ENCODE data around the gene MCAM. TPM values are rescaled to one million over a fixed set of nuclear protein-coding genes. Genes with fewer than 3 reads are reported as not detected.

MCAM gene
- total and polyA plus RNA-seq, 2 of the 8 experiments (the other 6 are each of a cell fraction or from before 2014, with no cell fraction given) = 22.4 to 32.2 TPM

DNA sequence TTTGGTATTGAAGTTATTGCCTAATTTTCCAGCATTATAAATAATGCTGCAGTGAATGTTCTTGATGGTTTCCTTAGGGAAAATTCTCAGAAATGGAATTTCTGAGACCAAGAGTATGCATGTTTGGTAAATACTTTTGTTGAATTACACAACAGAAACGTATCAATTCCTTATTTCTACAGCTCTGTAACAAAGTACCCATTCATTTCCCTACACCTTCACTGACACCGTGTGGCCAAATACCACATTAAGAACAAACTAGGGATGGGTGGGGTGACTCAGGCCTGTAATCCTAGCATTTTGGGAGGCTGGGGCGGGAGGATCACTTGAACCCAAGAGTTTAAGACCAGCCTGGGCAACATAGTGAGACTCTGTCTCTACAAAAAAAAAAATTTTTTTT, 21.8 kb downstream of the MCAM start:
- Histone ChIP-seq H2BK12ac (ENCODE audit: low read depth, low read length) (no peak overlapping the region), H3K4me2 (ENCODE audit: insufficient read depth in 1 of 2, low read depth in 2 of 2, low read length in 2 of 2) (no peak overlapping the region), H3K18ac (ENCODE audit: extremely low read depth, low read length) (no peak overlapping the region), H3K4me1 (replicated peaks in 1 of 4; ENCODE audit: control insufficient read depth in 3 of 4, insufficient read depth in 4 of 4, low read length in 3 of 4) (no peaks in the 10 kb centered on the region), H3K4ac (replicated peaks; ENCODE audit: insufficient read length, low read depth, low read length) (no peak overlapping the region), H3K79me2 (ENCODE audit: control insufficient read depth in 1 of 2, insufficient read depth in 2 of 2, low read length in 2 of 2) (no peaks in the 10 kb centered on the region), H3K9ac (replicated peaks in 1 of 4; ENCODE audit: extremely low read depth in 1 of 4, low read depth in 3 of 4, low read length in 3 of 4) (no peak overlapping the region), H3K4me3 (ENCODE audit: extremely low read depth in 1 of 4, insufficient read depth in 2 of 4, low read depth in 3 of 4, low read length in 4 of 4) (no peak overlapping the region), H4K20me1 (replicated peaks in 1 of 2; ENCODE audit: control insufficient read depth in 1 of 2, insufficient read depth in 2 of 2, low read length in 2 of 2) (peaks cover 3% of the 10 kb centered on the region in 2 experiments), H3K23me2 (ENCODE audit: low read depth, low read length) (no peaks in the 10 kb centered on the region), H2BK20ac (ENCODE audit: low read length) (no peak overlapping the region), H3K14ac (ENCODE audit: insufficient read length) (no peak overlapping the region), H3K9me3 (ENCODE audit: insufficient read depth in 2 of 2, low read depth in 1 of 2, low read length in 1 of 2) (no peaks in the 10 kb centered on the region), H2BK5ac (ENCODE audit: low read depth, low read length) (no peak overlapping the region), H2AFZ (ENCODE audit: low read length) (no peak overlapping the region), H2BK120ac (replicated peaks; ENCODE audit: low read depth, low read length) (no peak overlapping the region), H2BK15ac (ENCODE audit: low read length) (no peak overlapping the region), H4K8ac (ENCODE audit: extremely low read depth, insufficient read depth, low read length) (no peak overlapping the region), H3K27me3 (replicated peaks in 1 of 4; ENCODE audit: control insufficient read depth in 3 of 4, extremely low read depth in 1 of 4, insufficient read depth in 3 of 4, low read length in 3 of 4) (no peaks in the 10 kb centered on the region), H3K36me3 (ENCODE audit: control insufficient read depth in 2 of 4, insufficient read depth in 4 of 4, low read length in 3 of 4) (peaks cover 28 to 45% (median 39%) of the 10 kb centered on the region in 4 experiments), H4K5ac (ENCODE audit: insufficient read length, low read depth, low read length) (no peak overlapping the region), H2AK5ac (ENCODE audit: low read depth, low read length) (no peak overlapping the region), H4K91ac (replicated peaks; ENCODE audit: insufficient read length, low read length) (no peak overlapping the region), H3K56ac (replicated peaks; ENCODE audit: insufficient read length, low read depth, low read length) (no peak overlapping the region), H3K23ac (ENCODE audit: insufficient read length) (no peak overlapping the region), H3K79me1 (ENCODE audit: low read depth, low read length) (no peaks in the 10 kb centered on the region), H3K27ac (ENCODE audit: low read depth, low read length) (no peak overlapping the region)
- TF ChIP-seq RAD21 (IDR thresholded peaks at IDR 0.05 in 1 of 2, conservative IDR thresholded peaks at IDR 0.05 in 1 of 2; ENCODE audit: low read depth in 2 of 2, low read length in 2 of 2) (peak in 1 of 2 experiments; percentile 21; a peak in 1 of 4 replicates), SP4 (IDR thresholded peaks at IDR 0.05; ENCODE audit: low read length) (no peak)
- no peak for DNase-seq (ENCODE audit: low read depth in 1 of 2, low spot score in 2 of 2)
- ChIA-PET CTCF (ENCODE audit: partially characterized antibody) (interaction anchor here (0.6 to 2.0 kb wide), 4 partner anchors 9 to 28 kb away, joined by 3 to 5 read pairs (median 3); no protein-coding TSS in a partner anchor), POLR2A (ENCODE audit: partially characterized antibody) (no interaction called here)
- no peak for FAIRE-seq
- 78% methylated on average over 3 of the region's 3 CpGs; no CpG with 5 or more reads in 1 of the 2 experiments for WGBS, 2 experiments (ENCODE audit: extremely low coverage in 1 of 2, insufficient coverage in 1 of 2, insufficient read length in 1 of 2, insufficient replicate concordance in 2 of 2, low coverage in 1 of 2, low lambda C conversion rate in 2 of 2, missing lambda C conversion rate in 1 of 2)
